HG03520 (cell line): ENCODE data around the gene AP1M2.
"Not testable (repeated sequence)": the region's sequence is repeated elsewhere in the genome, so short reads cannot be mapped to it uniquely, and the experiment has no call there.

Experiments
- ATAC-seq: cut with Tn5 transposase; IDR thresholded peaks from one replicate; pipeline ENCODE4 v1.9.1; 2021; ENCODE audit warnings: mild to moderate bottlenecking, moderate library complexity; ENCODE audit not compliant: unreplicated experiment

Gene AP1M2

GRCh38 chr19:10543059-10543419 is 44.1 kb downstream of the AP1M2 start:
- no peak for ATAC-seq

- not testable (repeated sequence) for ATAC-seq
Measured at GRCh38 chr19:10539016-10539415, 48.1 kb downstream of the AP1M2 start.

GRCh38 chr19:10538204-10538983 is 48.7 kb downstream of the AP1M2 start:
- no peak for ATAC-seq

GRCh38 chr19:10537668-10538067 is 49.4 kb downstream of the AP1M2 start:
- no peak for ATAC-seq

- ATAC-seq = no peak
Measured at GRCh38 chr19:10535613-10536012, 51.5 kb downstream of the AP1M2 start.

- ATAC-seq = no peak
Measured at GRCh38 chr19:10533646-10534386, 53.3 kb downstream of the AP1M2 start.

- no peak for ATAC-seq
Measured at GRCh38 chr19:10532457-10532856, 54.7 kb downstream of the AP1M2 start.

GRCh38 chr19:10526887-10527286 is 60.2 kb downstream of the AP1M2 start:
- not testable (repeated sequence) for ATAC-seq

- no peak for ATAC-seq
Measured at GRCh38 chr19:10525636-10526035, 61.5 kb downstream of the AP1M2 start.

GRCh38 chr19:10523135-10523636 is 63.9 kb downstream of the AP1M2 start:
- ATAC-seq = no peak
